AG04450 (cell line): ENCODE results near the gene RBMS2. TPM values are rescaled to one million over a fixed set of nuclear protein-coding genes. Genes with fewer than 3 reads are reported as not detected.

ENCODE experiments used
- CTCF ChIA-PET: fragments of 300-600, 350-600 bp; formaldehyde crosslinking; extraction: SDS; loops from one replicate; lab custom pipeline; 2022; ENCODE audit warnings: antibody characterized with exemption, inconsistent platforms; lab: Charles Lee
- POLR2A ChIA-PET: fragments of 350-600 bp; formaldehyde crosslinking; extraction: SDS; loops from one replicate; lab custom pipeline; 2021; ENCODE audit warnings: antibody characterized with exemption, inconsistent platforms; lab: Yijun Ruan, JAX
- DNase-seq: peaks from one replicate; pipeline ENCODE4 v3.0.0-alpha.2; 2011; ENCODE audit warnings: low read depth, low spot score
- H3K27ac ChIP-seq: one replicate; pipeline ENCODE4 v1.5.1; 2012; ENCODE audit warnings: low read depth, low read length, control low read depth
- H3K27me3 ChIP-seq: one replicate; pipeline ENCODE4 v1.6.0; 2012; ENCODE audit warnings: low read length; ENCODE audit not compliant: control insufficient read depth, insufficient read depth
- H3K4me3 ChIP-seq: 2 replicates; pipeline ENCODE4 v1.5.1; 2011; ENCODE audit warnings: mild to moderate bottlenecking, low read depth, low read length, control low read depth
- H3K9me3 ChIP-seq: 2 replicates; pipeline ENCODE4 v1.5.1; 2012; ENCODE audit warnings: low read length; ENCODE audit not compliant: control insufficient read depth, insufficient read depth
- CTCF ChIP-seq: IDR thresholded peaks from 2 replicates; pipeline ENCODE4 v1.5.1; 2011; ENCODE audit warnings: low read depth, low read length, control low read depth, inconsistent platforms
- polyA plus RNA-seq: library from polyadenylated mRNA; depleted of rRNA; stranded (reverse); fragments of >200 nt; gene quantifications from 2 replicates; pipeline ENCODE4 v1.2.3, GENCODE V29; 2011

Gene RBMS2
- polyA plus RNA-seq, 1 experiment = 96.4 TPM

- TF ChIP-seq CTCF = peak; percentile 94
- ChIA-PET CTCF (interaction anchor here (0.6 to 4.9 kb wide), 18 partner anchors 8 to 543 kb away, joined by 3 to 60 read pairs (median 4); partner anchors contain the start of gene RBMS2), POLR2A (interaction anchor here (0.5 to 1.0 kb wide), 2 partner anchors 43 to 80 kb away, joined by 4 to 5 read pairs; no protein-coding TSS in a partner anchor)
- no peaks in the 10 kb centered on the region for H3K27me3 ChIP-seq
- H3K9me3 ChIP-seq = no peaks in the 10 kb centered on the region
- H3K27ac ChIP-seq = peak overlapping the region; percentile 63
- H3K4me3 ChIP-seq = no peak overlapping the region
- peak; percentile 55 for DNase-seq
These were observed 72.4 kb downstream of the RBMS2 start for GRCh38 chr12:56593909-56594621.

- no peak for DNase-seq
- ChIA-PET POLR2A (no interaction called here), CTCF (interaction anchor here (0.6 to 4.9 kb wide), 3 partner anchors 39 to 83 kb away, joined by 3 to 60 read pairs (median 4); no protein-coding TSS in a partner anchor)
- TF ChIP-seq CTCF = no peak
- H3K4me3 ChIP-seq = no peak overlapping the region
- H3K27me3 ChIP-seq = no peaks in the 10 kb centered on the region
- H3K27ac ChIP-seq = no peak overlapping the region
- H3K9me3 ChIP-seq = no peaks in the 10 kb centered on the region
These were observed 75.2 kb downstream of the RBMS2 start for GRCh38 chr12:56596815-56597214.

GRCh38 chr12:56599041-56599440 lies 77.4 kb downstream of the RBMS2 start:
- TF ChIP-seq CTCF = no peak
- no peak for DNase-seq
- ChIA-PET POLR2A (no interaction called here), CTCF (no interaction called here)
- Histone ChIP-seq H3K27me3 (no peaks in the 10 kb centered on the region), H3K4me3 (no peak overlapping the region), H3K27ac (no peak overlapping the region), H3K9me3 (no peaks in the 10 kb centered on the region)

- H3K27me3 ChIP-seq = no peaks in the 10 kb centered on the region
- H3K9me3 ChIP-seq = no peaks in the 10 kb centered on the region
- H3K4me3 ChIP-seq = no peak overlapping the region
- ChIA-PET POLR2A (no interaction called here), CTCF (no interaction called here)
- DNase-seq = no peak
- TF ChIP-seq CTCF = no peak
- H3K27ac ChIP-seq = no peak overlapping the region
These were observed 78.2 kb downstream of the RBMS2 start for GRCh38 chr12:56599797-56600196.

- ChIA-PET CTCF (interaction anchor here (0.6 to 1.5 kb wide), 3 partner anchors 7 to 36 kb away, joined by 3 to 6 read pairs (median 3); no protein-coding TSS in a partner anchor), POLR2A (no interaction called here)
- Histone ChIP-seq H3K4me3 (no peak overlapping the region), H3K27me3 (no peaks in the 10 kb centered on the region), H3K9me3 (no peaks in the 10 kb centered on the region), H3K27ac (no peak overlapping the region)
- no peak for TF ChIP-seq CTCF
- no peak for DNase-seq
These were observed 79.1 kb downstream of the RBMS2 start for GRCh38 chr12:56600753-56601152.
